Lower leg skin (tissue), 3 donors: ENCODE results near the gene ARNT2.

Experiments used
- CTCF ChIP-seq, 3 donors: fragments of 450-650 bp; IDR thresholded peaks; one replicate each; pipeline ENCODE4 v1.5.1; 2016; ENCODE audit warnings: antibody characterized with exemption in 3 of 3, mild to moderate bottlenecking in 3 of 3, moderate library complexity in 2 of 3
- POLR2A ChIP-seq, 2 donors: fragments of 450-650 bp; IDR thresholded peaks; one replicate each; pipeline ENCODE4 v1.6.1; 2016 to 2017; ENCODE audit warnings: antibody characterized with exemption in 2 of 2, mild to moderate bottlenecking in 1 of 2, moderate library complexity in 1 of 2

- TF ChIP-seq CTCF (IDR thresholded peaks at IDR 0.05) (no peak), POLR2A (IDR thresholded peaks at IDR 0.05) (no peak)
Measured at GRCh38 chr15:80591938-80592825, 188.0 kb downstream of the ARNT2 start.
